Measurements from ENCODE around the gene PPP2R2D. TPM values are rescaled to one million over a fixed set of nuclear protein-coding genes. Genes with fewer than 3 reads are reported as not detected.
"Not testable (repeated sequence)": the region's sequence is repeated elsewhere in the genome, so short reads cannot be mapped to it uniquely, and the experiment has no call there.

Gene PPP2R2D
- total RNA-seq, 1 donor from 2014 or later, result 27.9 TPM

- DNase-seq, result no peak
Observed at GRCh38 chr10:131909014-131909808, 8.4 kb downstream of the PPP2R2D start.

DNA sequence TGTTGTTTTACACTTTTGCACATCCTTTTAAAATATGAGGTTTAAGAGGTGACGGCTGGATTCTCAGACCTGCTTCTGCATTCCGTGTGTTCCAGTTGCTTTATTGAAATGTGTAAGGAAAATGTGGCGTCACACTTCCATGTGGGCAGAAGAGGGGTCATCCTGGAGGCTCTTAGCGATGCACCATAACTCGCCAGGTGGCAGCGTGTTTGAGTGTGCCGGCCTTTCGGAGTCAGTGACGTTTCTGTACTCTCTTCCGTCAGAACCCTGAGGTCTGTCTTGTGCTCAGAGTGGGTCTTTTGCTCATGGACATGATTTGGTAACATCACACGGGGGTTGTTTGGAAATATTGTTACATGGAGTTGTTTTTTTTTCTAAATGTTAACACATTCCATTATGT lies 9.1 kb downstream of the PPP2R2D start:
- DNase-seq, result no peak

DNA sequence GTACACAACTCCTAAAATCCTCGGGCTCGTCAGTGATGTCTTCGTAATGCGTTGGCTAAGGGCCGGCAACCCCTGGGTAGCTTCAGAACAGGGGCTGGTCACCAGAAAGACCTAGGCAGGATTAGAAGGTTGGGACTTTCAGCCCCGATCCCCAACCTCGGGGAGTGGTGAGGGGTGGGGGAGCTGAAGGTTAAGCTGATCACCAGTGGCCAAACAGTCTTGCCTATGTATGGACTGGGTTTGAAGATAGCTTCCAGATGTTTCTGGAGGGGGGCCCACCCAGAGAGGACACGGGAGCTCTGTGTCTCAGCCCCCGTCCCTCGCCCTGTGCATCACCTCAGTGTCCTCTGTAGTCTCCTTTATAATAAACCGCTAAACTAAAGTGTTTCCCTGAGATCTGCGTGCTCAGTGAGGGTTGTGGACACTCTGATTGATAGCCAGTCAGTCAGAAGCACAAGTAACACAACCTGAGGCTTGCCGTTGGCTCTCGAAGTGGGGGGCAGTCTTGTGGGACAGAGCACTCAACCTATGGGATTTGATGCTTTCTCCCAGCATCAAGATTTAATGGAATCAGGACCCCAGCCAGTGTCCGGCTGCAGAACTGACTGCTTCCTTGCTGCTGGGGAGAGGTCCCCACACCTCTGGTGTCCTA lies 10.0 kb downstream of the PPP2R2D start:
- no peak for DNase-seq

- DNase-seq, result no peak
Observed at GRCh38 chr10:131911451-131911850, 10.6 kb downstream of the PPP2R2D start.

DNA sequence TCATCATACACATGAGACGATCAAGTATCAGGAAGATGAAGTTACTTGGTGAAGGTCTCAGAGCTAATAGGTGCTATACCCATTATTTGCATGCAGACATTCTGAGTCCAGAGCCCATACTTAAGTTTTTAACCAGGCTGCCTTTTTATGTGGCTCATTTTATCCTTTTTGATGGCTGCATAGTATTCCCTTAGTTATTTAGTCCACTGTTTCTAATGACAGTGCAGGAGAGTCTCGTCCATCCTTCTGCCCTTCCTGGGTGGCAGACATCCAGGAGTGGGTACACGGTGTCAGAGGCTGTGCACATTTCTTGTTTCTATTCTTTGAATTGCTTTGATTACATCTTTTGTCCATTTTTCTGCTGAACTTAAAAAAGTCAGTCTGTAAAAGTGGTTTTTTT lies 11.8 kb downstream of the PPP2R2D start:
- DNase-seq, result no peak

GRCh38 chr10:131915484-131915883 lies 14.7 kb downstream of the PPP2R2D start:
- DNase-seq, result no peak

GRCh38 chr10:131915990-131916766 lies 15.4 kb downstream of the PPP2R2D start:
- DNase-seq, result no peak

GRCh38 chr10:131916767-131917160 lies 16.0 kb downstream of the PPP2R2D start:
- not testable (repeated sequence) for DNase-seq

DNA sequence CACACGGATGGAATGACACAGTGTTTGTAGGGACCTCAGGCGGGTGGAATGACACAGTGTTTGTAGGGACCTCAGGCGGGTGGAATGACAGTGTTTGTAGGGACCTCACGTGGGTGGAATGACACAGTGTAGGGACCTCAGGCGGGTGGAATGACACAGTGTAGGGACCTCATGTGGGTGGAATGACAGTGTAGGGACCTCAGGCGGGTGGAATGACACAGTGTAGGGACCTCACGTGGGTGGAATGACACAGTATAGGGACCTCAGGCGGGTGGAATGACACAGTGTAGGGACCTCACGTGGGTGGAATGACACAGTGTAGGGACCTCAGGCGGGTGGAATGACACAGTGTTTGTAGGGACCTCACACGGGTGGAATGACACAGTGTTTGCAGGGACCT lies 16.7 kb downstream of the PPP2R2D start:
- not testable (repeated sequence) for DNase-seq

DNA sequence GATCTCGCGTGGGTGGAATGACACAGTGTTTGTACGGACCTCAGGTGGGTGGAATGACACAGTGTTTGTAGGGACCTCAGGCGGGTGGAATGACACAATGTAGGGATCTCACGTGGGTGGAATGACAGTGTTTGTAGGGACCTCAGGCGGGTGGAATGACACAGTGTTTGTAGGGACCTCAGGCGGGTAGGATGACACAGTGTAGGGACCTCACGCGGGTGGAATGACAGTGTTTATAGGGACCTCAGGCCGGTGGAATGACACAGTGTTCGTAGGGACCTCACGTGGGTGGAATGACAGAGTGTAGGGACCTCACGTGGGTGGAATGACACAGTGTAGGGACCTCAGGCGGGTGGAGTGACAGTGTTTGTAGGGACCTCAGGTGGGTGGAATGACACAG lies 18.7 kb downstream of the PPP2R2D start:
- DNase-seq, result not testable (repeated sequence)

- DNase-seq, result no peak
Observed at GRCh38 chr10:131920151-131920550, 19.3 kb downstream of the PPP2R2D start.

DNA sequence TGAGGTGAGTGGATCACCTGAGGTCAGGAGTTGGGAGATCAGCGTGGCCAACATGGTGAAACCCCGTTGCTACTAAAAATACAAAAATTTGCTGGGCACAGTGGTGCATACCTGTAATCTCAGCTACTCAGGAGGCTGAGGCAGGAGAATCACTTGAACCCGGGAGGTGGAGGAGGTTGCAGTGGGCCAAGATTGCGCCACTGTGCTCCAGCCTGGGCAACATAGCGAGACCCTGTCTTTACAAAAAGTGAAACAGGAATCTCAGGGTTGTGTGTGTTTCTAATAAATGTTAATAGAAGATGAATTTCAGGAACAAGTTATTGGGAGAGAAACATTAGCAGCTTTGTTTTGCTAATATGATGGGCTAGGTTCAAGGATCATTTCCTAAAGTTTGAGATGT lies 19.9 kb downstream of the PPP2R2D start:
- no peak for DNase-seq

DNA sequence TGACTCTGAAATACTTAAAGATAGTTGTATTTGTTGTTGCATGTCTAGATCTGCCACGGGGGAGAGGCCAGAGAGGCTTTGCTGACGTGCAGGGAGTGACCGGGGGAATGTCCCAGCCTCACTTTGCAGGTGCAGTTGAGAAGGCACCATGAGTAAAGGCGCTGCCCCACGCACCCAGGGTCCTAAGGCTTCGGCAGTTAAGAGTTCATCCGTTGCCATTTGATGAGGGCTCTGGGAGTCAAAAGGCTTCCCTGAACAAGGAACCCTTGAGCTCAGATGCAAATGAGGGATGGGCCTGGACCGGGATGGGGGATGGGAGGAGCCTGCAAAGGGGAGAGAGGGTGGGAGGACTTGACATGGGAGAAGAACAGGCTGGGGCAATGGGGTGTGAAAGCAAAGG lies 20.4 kb downstream of the PPP2R2D start:
- no peak for DNase-seq

DNA sequence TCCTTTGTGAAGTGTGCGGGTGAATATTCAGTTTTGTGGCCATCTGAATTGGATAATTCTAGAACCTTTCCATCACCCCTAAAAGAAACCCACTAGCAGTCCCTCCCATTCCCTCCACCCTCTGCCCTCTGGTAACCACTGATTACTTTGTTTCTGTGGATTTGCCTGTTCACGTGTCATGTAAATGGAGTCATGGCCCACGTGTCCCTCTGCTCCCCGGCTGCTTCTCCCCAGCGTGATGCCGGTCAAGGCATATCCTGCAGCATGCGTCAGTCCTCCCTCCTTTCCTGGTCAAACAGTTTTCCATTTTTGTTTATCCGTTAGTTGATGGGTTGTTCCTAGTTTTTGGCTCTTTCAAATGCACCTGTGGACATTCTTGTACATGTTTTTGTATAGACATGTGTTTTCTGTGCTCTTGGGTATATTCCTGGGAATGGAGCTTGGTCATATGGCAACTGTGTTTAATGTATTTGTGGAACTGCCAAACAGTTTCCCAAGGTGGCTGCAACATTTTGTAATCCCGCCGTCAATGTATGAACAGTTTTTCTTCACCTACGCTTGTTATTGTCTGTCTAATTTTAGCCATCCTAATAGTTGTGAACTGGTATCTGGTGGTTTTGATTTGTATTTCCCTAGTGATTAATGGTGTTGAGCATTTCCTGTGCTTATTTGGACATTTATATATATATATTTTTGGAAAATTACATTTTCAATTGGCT lies 22.4 kb downstream of the PPP2R2D start:
- DNase-seq, result peak; percentile 48

- DNase-seq, result no peak
Observed at GRCh38 chr10:131925011-131925649, 24.3 kb downstream of the PPP2R2D start.

GRCh38 chr10:131925716-131926115 lies 24.9 kb downstream of the PPP2R2D start:
- no peak for DNase-seq

DNA sequence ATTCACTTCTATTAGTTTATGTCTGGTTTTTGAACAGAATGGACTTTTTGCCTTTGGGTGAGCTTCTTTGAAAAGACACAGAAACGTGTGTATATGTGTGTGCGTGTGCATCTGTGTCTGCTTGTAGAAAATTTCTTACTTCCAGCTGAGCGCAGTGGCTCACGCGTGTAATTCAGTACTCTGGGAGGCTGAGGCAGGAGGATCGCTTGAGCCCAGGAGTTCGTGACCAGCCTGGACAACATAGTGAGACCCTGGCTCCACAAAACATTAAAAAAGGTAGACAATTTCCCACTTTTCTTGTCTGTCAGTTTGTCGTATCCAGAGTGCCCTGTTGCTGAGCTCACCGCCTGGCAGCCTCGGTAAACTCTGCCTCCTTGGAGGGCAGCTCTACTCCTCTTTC lies 25.4 kb downstream of the PPP2R2D start:
- no peak for DNase-seq

DNA sequence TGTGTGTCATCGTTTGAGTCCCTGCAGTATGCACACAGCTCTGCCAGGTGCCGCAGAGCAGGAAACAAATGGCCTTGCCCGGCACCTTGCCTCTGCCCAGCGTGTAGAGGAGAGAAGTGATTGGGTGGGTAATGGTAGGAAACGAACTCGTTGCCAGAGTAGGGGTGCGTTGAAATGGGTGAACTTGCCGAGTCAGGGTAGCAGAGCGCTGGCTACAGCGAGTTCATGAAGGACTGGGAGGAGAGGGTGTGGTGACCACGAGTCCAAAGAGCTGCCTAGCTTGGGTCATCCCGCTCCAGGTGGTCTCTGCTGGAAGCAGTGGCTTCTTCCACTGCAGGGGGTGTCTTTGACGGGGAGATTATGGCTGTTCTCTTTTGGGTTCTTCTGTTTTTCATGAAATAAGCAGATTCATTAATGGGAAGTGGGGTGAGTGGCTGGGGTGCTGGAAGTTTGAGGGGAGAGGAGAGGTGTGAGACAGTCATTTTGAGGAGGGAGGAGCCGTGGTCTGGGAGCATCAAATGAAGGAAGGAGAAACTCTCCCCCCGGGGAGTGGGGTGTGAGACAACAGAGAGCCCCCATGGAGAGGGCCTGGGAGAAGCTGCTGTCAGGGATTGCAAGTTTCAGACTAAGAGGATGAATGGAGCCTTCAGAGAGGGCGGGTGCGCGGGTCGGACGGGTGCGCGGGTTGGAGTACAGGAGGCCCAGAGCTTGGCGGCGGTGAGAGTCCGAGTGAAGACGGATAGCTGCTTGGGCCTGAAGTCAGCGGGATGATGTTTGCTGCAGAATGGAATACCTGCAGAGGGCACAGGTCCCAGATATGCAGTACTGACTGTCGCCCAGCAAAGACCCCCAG lies 26.2 kb downstream of the PPP2R2D start:
- no peak for DNase-seq

GRCh38 chr10:131928248-131929095 lies 27.7 kb downstream of the PPP2R2D start:
- peak; percentile 57 for DNase-seq

DNA sequence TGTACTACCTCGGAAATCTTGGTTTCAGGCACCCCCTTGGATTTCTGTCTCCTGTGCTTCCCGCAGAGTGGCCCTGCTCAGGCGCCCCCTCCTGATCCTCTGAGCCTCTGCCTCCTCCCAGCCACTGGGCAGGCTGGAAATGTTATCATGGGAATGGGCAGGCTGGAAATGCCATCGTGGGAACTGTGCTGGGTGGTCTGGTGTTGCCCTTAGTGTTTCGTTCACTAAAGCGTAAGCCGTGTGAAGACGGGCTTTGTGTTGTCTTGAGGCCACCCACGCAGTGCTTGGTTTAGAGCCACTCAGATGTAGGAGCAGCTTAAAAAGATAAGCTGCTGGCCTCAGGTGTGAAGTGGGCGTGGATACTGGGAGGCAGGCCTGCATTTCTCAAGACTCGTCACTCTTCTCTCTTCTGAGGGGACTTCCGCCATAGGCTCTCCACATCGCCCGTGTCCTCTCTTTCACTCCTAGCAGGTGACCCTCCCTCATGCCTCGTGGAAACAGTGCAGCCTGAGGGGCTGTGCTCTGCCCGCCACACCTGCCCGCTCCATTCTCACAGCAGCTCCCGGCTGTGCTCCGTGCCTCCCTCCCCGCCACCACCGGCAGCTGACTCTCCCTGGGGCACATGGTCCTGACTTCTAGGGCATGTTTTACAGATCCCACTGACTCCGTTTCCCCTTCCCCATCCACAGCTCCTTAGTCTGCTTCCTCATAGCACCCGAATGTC lies 28.5 kb downstream of the PPP2R2D start:
- DNase-seq, result peak; percentile 37
